ENCODE data around the gene NADK2.

The NADK2 gene

DNA sequence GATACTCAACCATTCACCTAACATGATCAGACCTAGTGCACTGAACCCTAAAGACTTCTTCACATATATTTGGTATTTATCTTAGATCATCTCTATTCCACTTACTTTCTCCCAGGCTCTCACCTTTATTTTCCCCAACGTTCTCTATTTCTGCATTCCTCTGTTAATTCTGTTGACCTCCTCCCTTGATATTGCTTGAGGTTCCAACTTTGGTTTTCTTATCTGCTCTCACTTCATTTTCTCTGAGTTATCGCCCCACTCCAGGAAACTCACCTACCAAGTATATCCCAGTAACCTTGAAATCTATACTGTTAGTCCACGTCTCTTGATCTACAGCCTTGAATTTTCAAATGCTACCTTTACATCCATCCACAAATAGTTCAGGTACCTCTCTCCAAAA is 9.2 kb downstream of the NADK2 start:
- no peak overlapping the region for H3K27ac ChIP-seq (ENCODE audit: low read length)
- no peaks in the 10 kb centered on the region for H3K36me3 ChIP-seq (replicated peaks; ENCODE audit: low read depth, low read length)
- no peak overlapping the region for H3K4me3 ChIP-seq (ENCODE audit: low read length)
- H4K20me1 ChIP-seq (ENCODE audit: insufficient read depth, low read length) = peaks cover 3% of the 10 kb centered on the region; the same call in 1 of the 2 replicates
- no peaks in the 10 kb centered on the region for H3K9me3 ChIP-seq (ENCODE audit: insufficient read depth, low read length)
- peaks cover 11% of the 10 kb centered on the region for H3K4me1 ChIP-seq (ENCODE audit: low read length)
- H3K9ac ChIP-seq (ENCODE audit: low read length) = no peak overlapping the region
- no peak for TF ChIP-seq EZH2phosphoT487 (IDR thresholded peaks at IDR 0.05; ENCODE audit: low read depth)
- TF ChIP-seq, protein P1, sequence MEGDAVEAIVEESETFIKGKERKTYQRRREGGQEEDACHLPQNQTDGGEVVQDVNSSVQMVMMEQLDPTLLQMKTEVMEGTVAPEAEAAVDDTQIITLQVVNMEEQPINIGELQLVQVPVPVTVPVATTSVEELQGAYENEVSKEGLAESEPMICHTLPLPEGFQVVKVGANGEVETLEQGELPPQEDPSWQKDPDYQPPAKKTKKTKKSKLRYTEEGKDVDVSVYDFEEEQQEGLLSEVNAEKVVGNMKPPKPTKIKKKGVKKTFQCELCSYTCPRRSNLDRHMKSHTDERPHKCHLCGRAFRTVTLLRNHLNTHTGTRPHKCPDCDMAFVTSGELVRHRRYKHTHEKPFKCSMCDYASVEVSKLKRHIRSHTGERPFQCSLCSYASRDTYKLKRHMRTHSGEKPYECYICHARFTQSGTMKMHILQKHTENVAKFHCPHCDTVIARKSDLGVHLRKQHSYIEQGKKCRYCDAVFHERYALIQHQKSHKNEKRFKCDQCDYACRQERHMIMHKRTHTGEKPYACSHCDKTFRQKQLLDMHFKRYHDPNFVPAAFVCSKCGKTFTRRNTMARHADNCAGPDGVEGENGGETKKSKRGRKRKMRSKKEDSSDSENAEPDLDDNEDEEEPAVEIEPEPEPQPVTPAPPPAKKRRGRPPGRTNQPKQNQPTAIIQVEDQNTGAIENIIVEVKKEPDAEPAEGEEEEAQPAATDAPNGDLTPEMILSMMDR (IDR thresholded peaks at IDR 0.05; ENCODE audit: low read depth, low read length) = no peak
- H2AFZ ChIP-seq (ENCODE audit: low read depth, low read length) = no peak overlapping the region
- no peaks in the 10 kb centered on the region for H3K27me3 ChIP-seq (ENCODE audit: low read depth, low read length)
- H3K79me2 ChIP-seq (ENCODE audit: low read length) = peaks cover 6% of the 10 kb centered on the region
- H3K4me2 ChIP-seq (ENCODE audit: low read length) = no peak overlapping the region

- no peaks in the 10 kb centered on the region for H3K79me2 ChIP-seq (ENCODE audit: low read length)
- no peaks in the 10 kb centered on the region for H4K20me1 ChIP-seq (ENCODE audit: insufficient read depth, low read length)
- H3K27ac ChIP-seq (ENCODE audit: low read length) = no peak overlapping the region
- H3K27me3 ChIP-seq (ENCODE audit: low read depth, low read length) = no peaks in the 10 kb centered on the region
- H3K4me2 ChIP-seq (ENCODE audit: low read length) = no peak overlapping the region
- H3K4me1 ChIP-seq (ENCODE audit: low read length) = no peaks in the 10 kb centered on the region
- TF ChIP-seq, protein P1 (IDR thresholded peaks at IDR 0.05; ENCODE audit: low read depth, low read length) = no peak
- TF ChIP-seq EZH2phosphoT487 (IDR thresholded peaks at IDR 0.05; ENCODE audit: low read depth) = no peak
- no peak overlapping the region for H3K9ac ChIP-seq (ENCODE audit: low read length)
- no peaks in the 10 kb centered on the region for H3K36me3 ChIP-seq (replicated peaks; ENCODE audit: low read depth, low read length)
- H3K4me3 ChIP-seq (ENCODE audit: low read length) = no peak overlapping the region
- H2AFZ ChIP-seq (ENCODE audit: low read depth, low read length) = no peak overlapping the region
- H3K9me3 ChIP-seq (ENCODE audit: insufficient read depth, low read length) = no peaks in the 10 kb centered on the region
Observed at GRCh38 chr5:36230151-36230790, 11.5 kb downstream of the NADK2 start.

DNA sequence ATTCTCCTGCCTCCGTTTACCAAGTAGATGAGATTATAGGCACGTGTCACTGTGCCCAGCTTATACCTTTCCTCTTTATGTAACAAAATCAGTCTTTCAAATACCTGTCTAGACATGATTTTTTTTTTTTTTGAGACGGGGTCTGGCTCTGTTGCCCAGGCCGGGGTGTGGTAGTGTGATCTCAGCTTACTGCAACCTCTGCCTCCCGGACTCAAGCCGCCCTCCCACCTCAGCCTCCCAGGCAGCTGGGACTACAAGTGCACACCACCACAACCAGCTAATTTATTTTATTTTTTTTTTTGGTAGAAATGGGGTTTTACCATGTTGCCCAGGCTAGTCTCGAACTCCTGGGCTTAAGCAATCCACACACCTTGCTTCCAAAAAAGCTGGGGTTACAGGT is 13.2 kb downstream of the NADK2 start:
- no peak overlapping the region for H3K9ac ChIP-seq (ENCODE audit: low read length)
- H3K27me3 ChIP-seq (ENCODE audit: low read depth, low read length) = no peaks in the 10 kb centered on the region
- no peaks in the 10 kb centered on the region for H3K36me3 ChIP-seq (replicated peaks; ENCODE audit: low read depth, low read length)
- H3K9me3 ChIP-seq (ENCODE audit: insufficient read depth, low read length) = no peaks in the 10 kb centered on the region
- H3K27ac ChIP-seq (ENCODE audit: low read length) = no peak overlapping the region
- peaks cover 7% of the 10 kb centered on the region for H3K4me1 ChIP-seq (ENCODE audit: low read length)
- H3K79me2 ChIP-seq (ENCODE audit: low read length) = no peaks in the 10 kb centered on the region
- no peak overlapping the region for H3K4me2 ChIP-seq (ENCODE audit: low read length)
- H4K20me1 ChIP-seq (ENCODE audit: insufficient read depth, low read length) = no peaks in the 10 kb centered on the region
- TF ChIP-seq, protein P1 (IDR thresholded peaks at IDR 0.05; ENCODE audit: low read depth, low read length) = no peak
- no peak for TF ChIP-seq EZH2phosphoT487 (IDR thresholded peaks at IDR 0.05; ENCODE audit: low read depth)
- H2AFZ ChIP-seq (ENCODE audit: low read depth, low read length) = no peak overlapping the region
- H3K4me3 ChIP-seq (ENCODE audit: low read length) = no peak overlapping the region

DNA sequence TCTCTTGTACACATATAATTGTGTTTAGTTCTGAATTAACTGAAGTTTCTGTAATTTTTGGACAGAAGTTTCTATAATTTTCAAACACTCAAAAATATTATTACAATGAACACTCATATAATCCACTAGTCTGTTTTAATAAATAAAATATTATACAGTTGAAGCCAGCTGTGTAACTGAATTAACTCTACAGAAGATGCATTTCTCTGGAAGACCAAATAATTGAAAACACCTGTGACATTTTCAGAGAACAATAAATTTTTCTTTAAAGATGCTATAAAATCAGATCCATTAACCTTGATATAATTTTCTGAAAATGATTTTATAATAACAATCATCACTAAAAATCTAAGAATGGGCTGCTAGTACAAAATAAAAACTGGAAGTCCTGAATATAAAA is 14.7 kb downstream of the NADK2 start:
- Histone ChIP-seq H3K27ac (ENCODE audit: low read length) (no peak overlapping the region), H3K4me2 (ENCODE audit: low read length) (no peak overlapping the region), H3K9me3 (ENCODE audit: insufficient read depth, low read length) (no peaks in the 10 kb centered on the region), H3K79me2 (ENCODE audit: low read length) (no peaks in the 10 kb centered on the region), H3K36me3 (replicated peaks; ENCODE audit: low read depth, low read length) (no peaks in the 10 kb centered on the region), H3K9ac (ENCODE audit: low read length) (no peak overlapping the region), H3K27me3 (ENCODE audit: low read depth, low read length) (no peaks in the 10 kb centered on the region), H3K4me3 (ENCODE audit: low read length) (no peak overlapping the region), H4K20me1 (ENCODE audit: insufficient read depth, low read length) (no peaks in the 10 kb centered on the region), H2AFZ (ENCODE audit: low read depth, low read length) (no peak overlapping the region), H3K4me1 (ENCODE audit: low read length) (peaks cover 9% of the 10 kb centered on the region)
- TF ChIP-seq EZH2phosphoT487 (IDR thresholded peaks at IDR 0.05; ENCODE audit: low read depth) = no peak

Measured in OCI-LY3 (cell line).